DMS114 treated with DMSO at 0.1 percent for 48 hours (cell line): ENCODE measurements around the gene LRRC10B.

Experiments
- DNase-seq: peaks from one replicate; lab custom pipeline; 2025; ENCODE audit not compliant: unreplicated experiment; lab: John Stamatoyannopoulos, UW

The LRRC10B gene

GRCh38 chr11:61507012-61507768 is 1.4 kb upstream of the LRRC10B start:
- no peak for DNase-seq

GRCh38 chr11:61509043-61510029 is 787 bp downstream of the LRRC10B start:
- peak; percentile 68 for DNase-seq

GRCh38 chr11:61510166-61510919 is 1.8 kb downstream of the LRRC10B start:
- DNase-seq: no peak

- DNase-seq: no peak
These were observed 2.4 kb downstream of the LRRC10B start for GRCh38 chr11:61510974-61511373.

- DNase-seq: no peak
These were observed 2.8 kb downstream of the LRRC10B start for GRCh38 chr11:61511383-61511782.

GRCh38 chr11:61512435-61512834 is 3.9 kb downstream of the LRRC10B start:
- no peak for DNase-seq

- no peak for DNase-seq
These were observed 4.7 kb downstream of the LRRC10B start for GRCh38 chr11:61513143-61513765.

- DNase-seq: no peak
These were observed 5.7 kb downstream of the LRRC10B start for GRCh38 chr11:61514050-61514917.

- DNase-seq: no peak
These were observed 7.1 kb downstream of the LRRC10B start for GRCh38 chr11:61515686-61516085.

GRCh38 chr11:61516191-61516590 is 7.6 kb downstream of the LRRC10B start:
- no peak for DNase-seq

- peak; percentile 23 for DNase-seq
These were observed 8.4 kb downstream of the LRRC10B start for GRCh38 chr11:61516675-61517572.

GRCh38 chr11:61518032-61518795 is 9.7 kb downstream of the LRRC10B start:
- DNase-seq: no peak

- DNase-seq: no peak
These were observed 14.3 kb downstream of the LRRC10B start for GRCh38 chr11:61522881-61523280.

GRCh38 chr11:61524446-61524845 is 15.9 kb downstream of the LRRC10B start:
- DNase-seq: no peak

- no peak for DNase-seq
These were observed 16.5 kb downstream of the LRRC10B start for GRCh38 chr11:61524963-61525587.

- DNase-seq: no peak
These were observed 17.7 kb downstream of the LRRC10B start for GRCh38 chr11:61526229-61526628.

- no peak for DNase-seq
These were observed 18.6 kb downstream of the LRRC10B start for GRCh38 chr11:61526956-61527731.
